Esophagus squamous epithelium (tissue), 5 donors: ENCODE measurements around the gene NRM. TPM values are rescaled to one million over a fixed set of nuclear protein-coding genes. Genes with fewer than 3 reads are reported as not detected.
"Not testable (repeated sequence)": the region's sequence is repeated elsewhere in the genome, so short reads cannot be mapped to it uniquely, and the experiment has no call there.

ENCODE experiments used
- DNase-seq: peaks from one replicate; lab custom pipeline; 2025; lab: John Stamatoyannopoulos, UW
- H3K27ac ChIP-seq, 4 donors: fragments of 200-600 bp; sonication (generic); one replicate each; pipeline ENCODE4 v1.5.1; 2016 to 2019; ENCODE audit warnings: mild to moderate bottlenecking in 1 of 4
- H3K27me3 ChIP-seq, 4 donors: fragments of 200-600 bp; sonication (generic); 1 replicate in 3 of 4; 2 replicates in 1 of 4; pipeline versions ENCODE4 v1.5.1 to v1.6.0; 2017 to 2021; ENCODE audit warnings: antibody characterized with exemption in 1 of 4
- H3K36me3 ChIP-seq, 3 donors: fragments of 200-600 bp; sonication (generic); one replicate each; pipeline ENCODE4 v1.5.1; 2016 to 2019
- H3K4me1 ChIP-seq, 3 donors: fragments of 200-600 bp; sonication (generic); one replicate each; pipeline ENCODE4 v1.5.1; 2017 to 2019
- H3K4me3 ChIP-seq, 4 donors: fragments of 200-600 bp; sonication (generic); 1 replicate in 3 of 4; 2 replicates in 1 of 4; pipeline ENCODE4 v1.5.1; 2016 to 2019; ENCODE audit warnings: mild to moderate bottlenecking in 2 of 4, moderate library complexity in 1 of 4
- H3K9me3 ChIP-seq, 3 donors: fragments of 200-600 bp; sonication (generic); one replicate each; pipeline ENCODE4 v1.5.1; 2016 to 2019
- CTCF ChIP-seq, 6 experiments: fragments of 450-650 bp in 4 of 6; fragments of 200-600 bp in 2 of 6; sonication (generic) in 2 of 6; IDR thresholded peaks; one replicate each; pipeline ENCODE4 v1.5.1; 2016 to 2019; ENCODE audit warnings: antibody characterized with exemption in 6 of 6, mild to moderate bottlenecking in 4 of 6, moderate library complexity in 4 of 6
- POLR2A ChIP-seq, 4 donors: fragments of 450-650 bp; IDR thresholded peaks; one replicate each; pipeline ENCODE4 v1.6.1; 2017; ENCODE audit warnings: antibody characterized with exemption in 4 of 4, mild to moderate bottlenecking in 4 of 4, moderate library complexity in 3 of 4
- WGBS, 2 donors: methylation state at CpG; one replicate each; pipeline ENCODE4 v1.1.5; 2018; 5-methylcytosine and 5-hydroxymethylcytosine counted together
- intact Hi-C: fragments of 100-400 bp; cut with DNase I; formaldehyde crosslinking; loops from one replicate; pipeline ENCODE4 v1.15.0; 2022
- total RNA-seq, 4 donors: library from RNA; depleted of rRNA; stranded (reverse); fragments of >200 nt; gene quantifications; one replicate each; pipeline ENCODE4 v1.1.0, GENCODE V29; 2016
- donor health status: DM: yes; HTN: yes; CAD: no.

NRM gene
- total RNA-seq, 4 donors from 2014 or later, result 3.8 to 7.4 (median 6.7) TPM

GRCh38 chr6:30722280-30723112 lies 31.7 kb upstream of the NRM start:
- Histone ChIP-seq H3K4me3 (peak overlapping the region; percentile 57 to 75 (median 72)), H3K9me3 (no peaks in the 10 kb centered on the region), H3K27ac (peak overlapping the region; percentile 91 to 96 (median 94)), H3K4me1 (peaks cover 40 to 85% (median 40%) of the 10 kb centered on the region in 3 donors), H3K36me3 (peaks cover 25 to 52% (median 34%) of the 10 kb centered on the region in 3 donors), H3K27me3 (no peaks in the 10 kb centered on the region)
- TF ChIP-seq POLR2A (IDR thresholded peaks at IDR 0.05) (peak in 1 of 4 donors; percentile 9), CTCF (IDR thresholded peaks at IDR 0.05) (peak; percentile 92 to 100 (median 99))
- no peak for DNase-seq
- intact Hi-C loops, result no loop called here
- WGBS, 2 donors, result 5 to 7% methylated on average over 26 to 27 of the region's 27 CpGs

GRCh38 chr6:30722025-30722279 lies 31.2 kb upstream of the NRM start:
- H3K9me3 ChIP-seq, intact Hi-C loops, DNase-seq, H3K27me3 ChIP-seq: not testable (repeated sequence)
- Histone ChIP-seq H3K4me1 (peaks cover 40 to 80% (median 40%) of the 10 kb centered on the region in 3 donors), H3K27ac (peak overlapping the region; percentile 91 to 96 (median 94)), H3K4me3 (peak overlapping the region; percentile 57 to 75 (median 72)), H3K36me3 (peaks cover 25 to 47% (median 29%) of the 10 kb centered on the region in 3 donors)
- 0 to 7% methylated on average over 10 of the region's 10 CpGs for WGBS, 2 donors

GRCh38 chr6:30721198-30722024 lies 30.6 kb upstream of the NRM start:
- intact Hi-C loops, result loop anchor here (2.0 kb wide), 1 partner anchor 43 kb away; no protein-coding TSS in a partner anchor
- peak; percentile 52 for DNase-seq
- Histone ChIP-seq H3K27me3 (no peaks in the 10 kb centered on the region), H3K27ac (peak overlapping the region; percentile 91 to 96 (median 94)), H3K9me3 (no peaks in the 10 kb centered on the region), H3K36me3 (peaks cover 25 to 41% (median 29%) of the 10 kb centered on the region in 3 donors), H3K4me3 (peak overlapping the region; percentile 57 to 75 (median 72)), H3K4me1 (peaks cover 44 to 83% (median 44%) of the 10 kb centered on the region in 3 donors)
- TF ChIP-seq CTCF (IDR thresholded peaks at IDR 0.05) (peak; percentile 29 to 61 (median 48)), POLR2A (IDR thresholded peaks at IDR 0.05) (peak in 3 of 4 donors; percentile 12 to 66 (median 47))
- WGBS, 2 donors, result 1 to 2% methylated on average over 8 to 17 of the region's 71 CpGs

GRCh38 chr6:30720738-30721197 lies 30.0 kb upstream of the NRM start:
- peak overlapping the region; percentile 57 to 75 (median 72) for H3K4me3 ChIP-seq
- no peaks in the 10 kb centered on the region for H3K9me3 ChIP-seq
- peaks cover 47 to 83% (median 48%) of the 10 kb centered on the region in 3 donors for H3K4me1 ChIP-seq
- peak; percentile 41 for DNase-seq
- H3K36me3 ChIP-seq, result peaks cover 25 to 35% (median 29%) of the 10 kb centered on the region in 3 donors
- WGBS, 2 donors, result 0% methylated on average over 14 to 15 of the region's 29 CpGs
- no peaks in the 10 kb centered on the region for H3K27me3 ChIP-seq
- TF ChIP-seq POLR2A (IDR thresholded peaks at IDR 0.05) (no peak), CTCF (IDR thresholded peaks at IDR 0.05) (no peak)
- peak overlapping the region; percentile 91 to 96 (median 94) for H3K27ac ChIP-seq
- intact Hi-C loops, result loop anchor here (2.0 kb wide), 1 partner anchor 42 kb away; no protein-coding TSS in a partner anchor
